Tibial nerve (tissue), 4 donors: ENCODE measurements around the gene CABLES1.

Source experiments
- EP300 ChIP-seq, 2 donors: sonication (generic); formaldehyde crosslinking; IDR thresholded peaks; one replicate each; pipeline ENCODE4 v1.6.1; 2017; ENCODE audit warnings: antibody characterized with exemption in 2 of 2, mild to moderate bottlenecking in 1 of 2
- POLR2A ChIP-seq, 2 donors: fragments of 450-650 bp; IDR thresholded peaks; one replicate each; pipeline ENCODE4 v1.6.1; 2017; ENCODE audit warnings: antibody characterized with exemption in 2 of 2, mild to moderate bottlenecking in 2 of 2, moderate library complexity in 2 of 2
- TF ChIP-seq, protein P1 (sequence below), 5 experiments: fragments of 200-600 bp in 3 of 5; fragments of 450-650 bp in 2 of 5; sonication (generic) in 3 of 5; IDR thresholded peaks; one replicate each; pipeline ENCODE4 v1.5.1; 2016 to 2019; ENCODE audit warnings: antibody characterized with exemption in 5 of 5, mild to moderate bottlenecking in 3 of 5, moderate library complexity in 2 of 5

DNA sequence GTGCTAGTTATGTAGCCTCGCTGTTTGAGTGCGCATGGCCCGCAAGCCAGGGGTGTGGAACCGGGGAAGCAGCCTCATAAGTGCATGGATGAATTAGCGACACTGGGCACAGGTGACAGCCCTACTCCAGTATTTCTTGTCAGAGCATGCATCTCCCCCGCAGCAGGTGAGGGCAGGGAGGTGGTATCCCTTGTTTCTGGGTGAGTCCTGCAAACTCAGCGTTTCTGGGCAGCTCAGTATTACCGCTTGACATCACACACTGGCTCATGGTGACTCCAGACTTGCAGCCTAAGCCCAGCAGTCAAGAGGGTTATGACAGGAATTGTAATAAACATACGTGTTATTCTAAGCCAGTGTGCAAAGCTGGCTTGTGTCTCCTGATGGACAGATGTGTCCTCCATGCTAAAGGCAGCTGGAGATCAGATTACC lies 2.5 kb downstream of the CABLES1 start:
- TF ChIP-seq, protein P1, sequence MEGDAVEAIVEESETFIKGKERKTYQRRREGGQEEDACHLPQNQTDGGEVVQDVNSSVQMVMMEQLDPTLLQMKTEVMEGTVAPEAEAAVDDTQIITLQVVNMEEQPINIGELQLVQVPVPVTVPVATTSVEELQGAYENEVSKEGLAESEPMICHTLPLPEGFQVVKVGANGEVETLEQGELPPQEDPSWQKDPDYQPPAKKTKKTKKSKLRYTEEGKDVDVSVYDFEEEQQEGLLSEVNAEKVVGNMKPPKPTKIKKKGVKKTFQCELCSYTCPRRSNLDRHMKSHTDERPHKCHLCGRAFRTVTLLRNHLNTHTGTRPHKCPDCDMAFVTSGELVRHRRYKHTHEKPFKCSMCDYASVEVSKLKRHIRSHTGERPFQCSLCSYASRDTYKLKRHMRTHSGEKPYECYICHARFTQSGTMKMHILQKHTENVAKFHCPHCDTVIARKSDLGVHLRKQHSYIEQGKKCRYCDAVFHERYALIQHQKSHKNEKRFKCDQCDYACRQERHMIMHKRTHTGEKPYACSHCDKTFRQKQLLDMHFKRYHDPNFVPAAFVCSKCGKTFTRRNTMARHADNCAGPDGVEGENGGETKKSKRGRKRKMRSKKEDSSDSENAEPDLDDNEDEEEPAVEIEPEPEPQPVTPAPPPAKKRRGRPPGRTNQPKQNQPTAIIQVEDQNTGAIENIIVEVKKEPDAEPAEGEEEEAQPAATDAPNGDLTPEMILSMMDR (IDR thresholded peaks at IDR 0.05) = no peak
- TF ChIP-seq POLR2A (IDR thresholded peaks at IDR 0.05) (no peak), EP300 (IDR thresholded peaks at IDR 0.05) (no peak)
